Fibroblast of skin of abdomen (primary cell): ENCODE data around the gene OR5AU1.
A peak's percentile ranks its signal among the peaks of the same experiment; 100 is the strongest.
"Not testable (repeated sequence)": the region's sequence is repeated elsewhere in the genome, so short reads cannot be mapped to it uniquely, and the experiment has no call there.

Source experiments
- DNase-seq: peaks from one replicate; pipeline ENCODE4 v3.0.0-alpha.2; 2013

OR5AU1 gene

GRCh38 chr14:21171128-21171527 lies 15.3 kb upstream of the OR5AU1 start:
- DNase-seq, result no peak

GRCh38 chr14:21169573-21169972 lies 13.7 kb upstream of the OR5AU1 start:
- DNase-seq, result no peak

GRCh38 chr14:21168055-21168454 lies 12.2 kb upstream of the OR5AU1 start:
- DNase-seq, result no peak

- DNase-seq, result not testable (repeated sequence)
Measured at GRCh38 chr14:21165670-21166069, 9.8 kb upstream of the OR5AU1 start.

- not testable (repeated sequence) for DNase-seq
Measured at GRCh38 chr14:21165002-21165605, 9.2 kb upstream of the OR5AU1 start.

- no peak for DNase-seq
Measured at GRCh38 chr14:21163871-21164291, 8.0 kb upstream of the OR5AU1 start.

- DNase-seq, result no peak
Measured at GRCh38 chr14:21162081-21162480, 6.2 kb upstream of the OR5AU1 start.

- DNase-seq, result no peak
Measured at GRCh38 chr14:21160061-21160610, 4.3 kb upstream of the OR5AU1 start.

- DNase-seq, result peak; percentile 19
Measured at GRCh38 chr14:21158175-21158574, 2.3 kb upstream of the OR5AU1 start.

GRCh38 chr14:21149641-21150367 lies 6.1 kb downstream of the OR5AU1 start:
- no peak for DNase-seq

GRCh38 chr14:21145437-21145836 lies 10.4 kb downstream of the OR5AU1 start:
- DNase-seq, result no peak

- DNase-seq, result no peak
Measured at GRCh38 chr14:21142357-21142756, 13.5 kb downstream of the OR5AU1 start.

- peak; percentile 4 for DNase-seq
Measured at GRCh38 chr14:21136024-21136423, 19.8 kb downstream of the OR5AU1 start.

- DNase-seq, result no peak
Measured at GRCh38 chr14:21133901-21134300, 22.0 kb downstream of the OR5AU1 start.

GRCh38 chr14:21123429-21123828 lies 32.4 kb downstream of the OR5AU1 start:
- no peak for DNase-seq

GRCh38 chr14:21121122-21121521 lies 34.7 kb downstream of the OR5AU1 start:
- DNase-seq, result no peak

GRCh38 chr14:21120686-21121085 lies 35.2 kb downstream of the OR5AU1 start:
- DNase-seq, result no peak

GRCh38 chr14:21118933-21119332 lies 36.9 kb downstream of the OR5AU1 start:
- DNase-seq, result no peak

GRCh38 chr14:21113369-21113768 lies 42.5 kb downstream of the OR5AU1 start:
- DNase-seq, result no peak

- DNase-seq, result no peak
Measured at GRCh38 chr14:21112255-21112654, 43.6 kb downstream of the OR5AU1 start.

GRCh38 chr14:21109377-21110138 lies 46.3 kb downstream of the OR5AU1 start:
- no peak for DNase-seq

- no peak for DNase-seq
Measured at GRCh38 chr14:21108791-21109190, 47.1 kb downstream of the OR5AU1 start.

- no peak for DNase-seq
Measured at GRCh38 chr14:21107283-21107800, 48.5 kb downstream of the OR5AU1 start.
